Fibroblast of skin of scalp (primary cell): ENCODE measurements around the gene SFXN3.
A peak's percentile ranks its signal among the peaks of the same experiment; 100 is the strongest.

ENCODE experiments used
- DNase-seq: peaks from one replicate; pipeline ENCODE4 v3.0.0-alpha.2; 2013

Gene SFXN3

GRCh38 chr10:101060951-101061623 lies 30.1 kb downstream of the SFXN3 start:
- peak; percentile 97 for DNase-seq

- peak; percentile 80 for DNase-seq
Observed at GRCh38 chr10:101061624-101062231, 30.7 kb downstream of the SFXN3 start, which contains the start of gene KAZALD1. KAZALD1 (plus strand) TSS chr10:101061989; CDS start chr10:101062593, 604 bp downstream.

DNA sequence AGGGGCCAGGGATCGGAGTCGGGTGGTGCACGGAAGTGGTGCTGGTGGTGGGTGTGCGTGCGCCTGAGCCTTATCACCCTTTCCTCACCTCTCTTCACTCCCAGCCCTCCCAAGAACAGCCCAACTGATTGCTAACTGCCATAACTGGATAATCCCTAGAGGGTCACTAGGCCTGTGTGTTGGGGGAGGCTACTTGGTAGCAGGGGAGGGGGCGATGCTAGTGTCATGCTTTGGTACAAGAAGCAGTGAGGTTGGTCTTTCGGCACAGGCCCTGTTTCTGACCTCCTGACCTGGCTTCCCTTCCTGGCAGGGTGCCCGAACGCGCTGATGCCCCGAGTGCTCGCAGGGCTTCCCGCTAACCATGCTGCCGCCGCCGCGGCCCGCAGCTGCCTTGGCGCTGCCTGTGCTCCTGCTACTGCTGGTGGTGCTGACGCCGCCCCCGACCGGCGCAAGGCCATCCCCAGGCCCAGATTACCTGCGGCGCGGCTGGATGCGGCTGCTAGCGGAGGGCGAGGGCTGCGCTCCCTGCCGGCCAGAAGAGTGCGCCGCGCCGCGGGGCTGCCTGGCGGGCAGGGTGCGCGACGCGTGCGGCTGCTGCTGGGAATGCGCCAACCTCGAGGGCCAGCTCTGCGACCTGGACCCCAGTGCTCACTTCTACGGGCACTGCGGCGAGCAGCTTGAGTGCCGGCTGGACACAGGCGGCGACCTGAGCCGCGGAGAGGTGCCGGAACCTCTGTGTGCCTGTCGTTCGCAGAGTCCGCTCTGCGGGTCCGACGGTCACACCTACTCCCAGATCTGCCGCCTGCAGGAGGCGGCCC lies 31.4 kb downstream of the SFXN3 start:
- DNase-seq = peak; percentile 48

DNA sequence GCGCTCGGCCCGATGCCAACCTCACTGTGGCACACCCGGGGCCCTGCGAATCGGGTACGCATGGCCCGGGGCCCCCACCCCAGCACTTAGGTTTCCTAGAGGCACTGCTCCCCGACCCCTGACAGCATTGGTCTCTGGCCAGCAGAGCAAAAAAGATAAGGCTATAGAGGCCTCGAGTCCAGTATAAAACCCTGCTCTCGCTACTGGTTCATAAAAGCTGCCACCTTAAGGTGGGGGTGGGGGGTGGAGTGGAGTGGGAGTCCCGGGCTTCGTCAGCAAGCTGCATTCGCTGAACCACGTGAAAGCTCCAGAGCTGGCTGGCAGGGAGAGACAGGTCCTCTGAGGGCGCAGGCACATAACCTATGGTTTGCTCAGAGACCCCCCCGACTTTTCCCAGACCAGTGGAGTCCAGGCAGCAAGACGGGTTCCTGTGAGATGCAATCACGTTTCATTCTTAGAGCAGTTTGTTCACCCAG lies 32.1 kb downstream of the SFXN3 start:
- no peak for DNase-seq

DNA sequence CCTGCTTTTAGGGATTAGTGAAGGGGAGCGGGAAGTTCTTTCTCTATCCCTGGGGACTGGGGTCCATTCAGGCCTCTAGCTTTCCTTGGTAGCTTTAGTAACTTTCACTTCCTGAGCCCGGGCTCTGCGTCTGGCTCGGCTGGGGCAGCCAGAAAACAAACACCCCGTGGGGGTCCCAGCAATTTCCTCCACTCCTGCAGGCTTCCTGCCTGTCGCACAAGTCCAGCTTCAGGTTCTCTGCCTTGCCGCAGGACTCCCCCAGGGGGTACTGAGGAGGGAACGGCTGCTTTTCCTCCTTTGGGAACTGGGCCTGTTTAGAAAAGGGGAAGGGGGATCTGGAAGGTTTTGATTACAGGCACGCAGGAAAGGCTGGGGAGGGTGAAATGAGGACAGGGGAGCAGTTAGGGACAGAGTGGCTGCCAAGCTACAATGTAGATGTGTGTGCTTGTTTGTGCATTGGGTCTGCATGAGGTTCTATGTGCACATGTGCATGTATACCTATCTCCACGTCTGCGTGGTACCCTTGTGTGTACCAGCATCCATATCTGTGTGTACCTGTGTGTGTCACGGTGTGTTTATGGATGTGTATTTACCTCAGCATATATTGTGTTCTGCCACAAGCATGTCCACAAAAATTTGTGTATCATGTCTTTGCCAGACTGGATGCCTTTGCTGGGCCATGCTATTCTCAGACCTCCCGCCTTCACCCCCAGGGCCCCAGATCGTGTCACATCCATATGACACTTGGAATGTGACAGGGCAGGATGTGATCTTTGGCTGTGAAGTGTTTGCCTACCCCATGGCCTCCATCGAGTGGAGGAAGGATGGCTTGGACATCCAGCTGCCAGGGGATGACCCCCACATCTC lies 32.7 kb downstream of the SFXN3 start:
- no peak for DNase-seq

DNA sequence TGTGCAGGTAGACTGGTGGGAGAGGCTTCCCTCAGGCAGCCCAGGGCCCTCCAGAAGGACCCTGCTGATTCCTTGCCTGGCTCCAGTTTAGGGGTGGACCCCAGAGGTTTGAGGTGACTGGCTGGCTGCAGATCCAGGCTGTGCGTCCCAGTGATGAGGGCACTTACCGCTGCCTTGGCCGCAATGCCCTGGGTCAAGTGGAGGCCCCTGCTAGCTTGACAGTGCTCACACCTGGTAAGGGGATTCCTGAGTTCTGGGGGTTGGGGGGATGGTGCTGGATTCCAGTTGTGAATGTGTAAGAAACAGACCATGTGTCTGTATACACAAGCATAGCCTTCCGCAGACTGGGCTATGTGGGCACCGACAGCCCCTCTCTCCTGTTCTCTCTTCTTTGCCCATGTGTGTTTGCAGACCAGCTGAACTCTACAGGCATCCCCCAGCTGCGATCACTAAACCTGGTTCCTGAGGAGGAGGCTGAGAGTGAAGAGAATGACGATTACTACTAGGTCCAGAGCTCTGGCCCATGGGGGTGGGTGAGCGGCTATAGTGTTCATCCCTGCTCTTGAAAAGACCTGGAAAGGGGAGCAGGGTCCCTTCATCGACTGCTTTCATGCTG lies 33.5 kb downstream of the SFXN3 start:
- DNase-seq = no peak

- no peak for DNase-seq
Observed at GRCh38 chr10:101065481-101066145, 34.6 kb downstream of the SFXN3 start.

DNA sequence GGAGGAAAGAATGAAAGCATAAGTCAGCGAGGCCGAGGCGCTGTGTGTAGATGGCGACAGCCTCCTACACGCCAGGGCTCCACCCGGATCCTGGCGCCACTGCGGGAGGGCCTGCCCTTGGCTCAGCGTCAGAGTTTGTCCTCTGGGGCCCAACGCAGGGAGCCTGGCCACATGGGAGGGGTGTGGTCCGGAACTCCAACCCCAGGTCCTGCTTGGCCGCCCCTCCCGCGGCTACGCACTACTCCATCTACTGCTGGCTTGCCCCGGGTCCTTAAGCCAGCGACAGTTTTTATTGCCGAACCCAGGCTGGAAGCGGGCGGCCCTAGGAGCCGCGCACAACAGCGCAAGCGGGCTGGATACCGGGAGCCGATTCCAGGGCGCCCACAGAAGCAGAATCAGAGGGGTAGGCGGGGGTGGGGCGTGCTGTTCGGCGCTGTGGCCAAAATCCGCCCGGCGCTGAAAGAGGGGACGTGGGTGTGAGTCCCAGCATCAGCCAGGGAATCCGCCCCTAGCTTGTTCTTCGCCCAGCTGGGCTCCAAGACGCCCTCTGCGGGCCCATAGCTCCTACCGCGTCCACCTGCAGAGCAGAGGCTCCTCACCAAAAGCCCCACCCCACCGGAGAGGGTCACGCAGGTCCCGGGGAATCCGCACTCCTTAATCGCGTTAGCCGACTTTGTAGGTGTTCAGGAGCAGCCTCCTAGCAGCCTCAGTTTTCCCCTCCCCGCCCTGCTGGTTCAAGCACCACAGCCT lies 35.3 kb downstream of the SFXN3 start:
- DNase-seq = peak; percentile 62

DNA sequence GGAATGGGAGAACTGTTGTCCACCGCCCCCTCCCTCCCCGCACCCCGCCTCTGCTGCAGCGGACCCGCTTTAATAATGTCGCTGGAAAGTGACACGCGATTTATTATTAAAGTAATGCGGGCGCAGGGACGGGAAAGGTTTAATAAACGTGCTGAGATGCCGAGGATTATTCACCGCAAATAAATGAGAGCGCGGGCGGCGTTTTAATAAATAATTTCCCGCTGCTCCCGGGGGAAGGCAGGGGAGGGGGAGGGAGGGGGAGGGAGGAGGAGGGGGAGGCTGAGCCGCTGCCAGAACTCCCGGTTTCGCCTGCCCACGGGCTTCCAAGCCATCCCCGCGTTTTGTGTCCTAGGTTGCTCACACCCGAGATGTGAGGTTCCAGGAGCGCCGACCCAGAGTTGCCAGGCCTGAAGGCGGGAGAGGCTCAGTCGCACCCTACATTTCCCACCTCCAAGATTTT lies 35.9 kb downstream of the SFXN3 start:
- no peak for DNase-seq

GRCh38 chr10:101067356-101068083 lies 36.5 kb downstream of the SFXN3 start:
- DNase-seq = peak; percentile 78

DNA sequence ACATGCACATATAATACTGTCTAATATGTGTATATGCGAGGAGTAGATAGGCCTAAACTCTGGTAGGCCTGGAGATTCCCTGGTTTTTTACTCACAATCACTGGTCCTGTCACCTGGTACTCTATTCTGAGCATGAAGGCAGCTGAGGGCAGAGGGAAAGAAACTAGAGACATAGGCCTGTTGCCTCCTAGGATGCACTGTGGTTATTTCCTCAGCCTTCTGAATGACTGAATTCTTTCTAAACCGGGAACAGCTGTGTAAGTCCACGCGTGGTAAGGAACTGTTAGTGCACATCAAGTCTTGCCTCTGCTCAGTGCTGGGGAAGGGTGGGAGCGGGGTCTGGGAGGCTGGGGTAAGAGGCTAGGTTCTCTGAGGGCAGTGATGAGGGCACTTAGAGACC lies 38.4 kb downstream of the SFXN3 start:
- no peak for DNase-seq

DNA sequence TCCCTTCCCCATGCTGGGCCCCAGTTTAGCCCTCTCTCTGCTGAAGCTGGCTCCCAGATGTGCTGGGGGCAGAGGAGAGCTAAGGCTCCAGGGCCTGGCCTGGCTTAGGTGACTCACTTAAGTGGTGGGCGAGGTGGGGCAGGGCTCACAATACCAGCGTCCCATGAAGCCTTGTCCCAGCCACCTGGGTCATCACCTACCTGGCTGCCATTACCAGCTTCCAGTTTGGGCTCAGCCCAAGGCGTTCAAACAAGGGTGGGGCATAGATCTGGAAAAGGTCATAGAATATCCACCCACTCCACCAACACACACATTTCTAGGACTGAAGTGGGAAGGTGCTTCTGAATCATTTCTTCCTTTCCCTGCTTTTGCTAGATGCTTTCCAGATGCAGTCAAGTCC lies 39.1 kb downstream of the SFXN3 start:
- no peak for DNase-seq

DNA sequence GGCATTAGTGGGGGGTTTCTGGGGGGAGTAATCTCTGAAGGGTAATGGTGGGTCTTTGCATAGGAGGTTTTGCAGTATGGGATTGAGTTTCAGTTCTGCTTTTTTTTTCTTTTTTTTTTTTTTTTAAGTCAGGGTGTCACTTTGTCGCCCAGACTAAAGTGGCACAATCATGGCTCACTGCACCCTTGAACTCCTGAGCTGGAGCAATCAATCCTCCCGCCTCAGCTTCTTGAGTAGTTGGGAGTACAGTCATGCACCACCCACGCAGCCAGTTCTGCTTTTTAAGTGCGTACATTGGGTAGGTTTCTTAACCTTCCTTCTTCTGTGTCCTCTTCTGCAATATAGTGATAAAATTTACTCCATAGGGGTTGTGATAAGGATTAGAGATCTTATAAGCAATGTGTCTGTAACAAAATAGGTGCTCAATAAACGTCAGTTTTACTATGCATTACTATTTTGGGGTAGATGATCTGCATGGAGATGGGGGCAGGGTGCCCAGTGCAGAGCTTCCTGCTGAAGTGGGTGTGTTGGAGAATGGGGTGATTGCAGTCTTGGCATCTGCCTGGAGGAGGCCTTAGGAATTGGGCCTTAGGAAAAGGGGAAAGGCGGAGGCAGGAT lies 40.3 kb downstream of the SFXN3 start:
- DNase-seq = no peak

GRCh38 chr10:101071885-101072433 lies 40.9 kb downstream of the SFXN3 start:
- no peak for DNase-seq

GRCh38 chr10:101072923-101073322 lies 41.9 kb downstream of the SFXN3 start:
- DNase-seq = no peak

GRCh38 chr10:101073631-101074030 lies 42.6 kb downstream of the SFXN3 start:
- no peak for DNase-seq

DNA sequence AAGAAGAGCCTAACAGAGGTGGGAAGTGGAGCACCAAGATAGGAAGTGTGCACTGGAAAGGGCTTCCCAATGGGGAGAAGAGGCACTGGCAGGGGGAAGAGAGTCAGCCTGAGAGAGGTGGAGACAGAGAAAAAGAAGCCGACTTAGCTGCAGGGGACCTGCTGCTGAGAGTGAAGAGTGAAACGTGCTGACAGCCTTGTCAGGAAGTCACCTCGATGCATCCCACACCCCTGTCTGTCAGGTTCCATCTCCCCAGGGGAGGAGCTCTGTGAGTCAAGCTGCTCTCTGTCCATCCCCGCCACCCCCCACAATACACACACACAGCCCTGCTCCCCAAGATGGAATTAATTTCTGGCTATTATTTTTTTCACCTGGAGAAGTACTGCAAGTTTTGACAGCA lies 44.7 kb downstream of the SFXN3 start:
- DNase-seq = no peak

- no peak for DNase-seq
Observed at GRCh38 chr10:101076630-101077029, 45.6 kb downstream of the SFXN3 start.

DNA sequence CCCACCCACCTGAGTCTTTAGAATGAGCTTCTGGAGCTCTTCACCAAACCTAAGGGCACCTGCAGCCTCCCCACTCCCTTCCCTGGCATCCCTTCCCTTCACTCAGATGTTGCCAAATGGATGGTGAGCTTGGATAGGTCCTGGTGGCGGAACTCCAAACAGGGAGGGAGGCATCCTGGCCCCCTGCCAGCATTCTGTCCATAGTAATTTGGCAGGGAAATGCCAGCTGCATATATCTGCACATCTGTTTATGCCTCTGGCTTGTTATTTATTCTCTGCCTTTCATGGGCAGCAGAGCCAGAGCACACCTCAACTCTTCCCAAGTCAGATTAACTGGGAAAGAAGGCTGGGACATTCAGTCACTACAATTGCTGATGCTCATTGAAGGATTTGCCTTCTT lies 48.8 kb downstream of the SFXN3 start:
- DNase-seq = no peak
